Upper lobe of left lung (tissue), 6 donors: ENCODE results near the gene ARVCF. TPM values are rescaled to one million over a fixed set of nuclear protein-coding genes. Genes with fewer than 3 reads are reported as not detected.

Source experiments
- ATAC-seq, 2 donors: fragments of 200-7000 bp; cut with Tn5 transposase; one replicate each; pipeline ENCODE4 v1.9.1; 2022; ENCODE audit warnings: mild to moderate bottlenecking in 2 of 2, moderate library complexity in 2 of 2; ENCODE audit not compliant: low FRiP score in 2 of 2
- DNase-seq, 2 donors: peaks; one replicate each; pipeline ENCODE4 v3.0.0-alpha.2; 2019 to 2020
- H3K27ac ChIP-seq, 4 donors: fragments of 200-600 bp; sonication (generic); one replicate each; pipeline ENCODE4 v1.5.1; 2016 to 2019
- H3K27me3 ChIP-seq, 4 donors: fragments of 200-600 bp; sonication (generic); one replicate each; pipeline ENCODE4 v1.5.1; 2017 to 2019
- H3K36me3 ChIP-seq, 4 donors: fragments of 200-600 bp; sonication (generic); one replicate each; pipeline ENCODE4 v1.5.1; 2016 to 2019
- H3K4me1 ChIP-seq, 4 donors: fragments of 200-600 bp; sonication (generic); one replicate each; pipeline ENCODE4 v1.5.1; 2018 to 2019
- H3K4me3 ChIP-seq, 4 donors: fragments of 200-600 bp; sonication (generic); one replicate each; pipeline ENCODE4 v1.5.1; 2017 to 2019; ENCODE audit warnings: mild to moderate bottlenecking in 2 of 4, moderate library complexity in 1 of 4
- H3K9me3 ChIP-seq, 4 donors: fragments of 200-600 bp; sonication (generic); one replicate each; pipeline ENCODE4 v1.5.1; 2018 to 2019
- CTCF ChIP-seq, 6 experiments: fragments of 450-650 bp in 4 of 6; fragments of 200-600 bp in 2 of 6; sonication (generic) in 2 of 6; IDR thresholded peaks; one replicate each; pipeline ENCODE4 v1.5.1; 2016 to 2019; ENCODE audit warnings: antibody characterized with exemption in 6 of 6
- EP300 ChIP-seq, 4 donors: sonication (generic); formaldehyde crosslinking; IDR thresholded peaks; one replicate each; pipeline ENCODE4 v1.5.1; 2017; ENCODE audit warnings: antibody characterized with exemption in 4 of 4, control low read depth in 2 of 4
- POLR2A ChIP-seq, 4 donors: fragments of 450-650 bp; IDR thresholded peaks; one replicate each; pipeline ENCODE4 v1.5.1; 2016 to 2017; ENCODE audit warnings: antibody characterized with exemption in 4 of 4, mild to moderate bottlenecking in 2 of 4
- POLR2AphosphoS5 ChIP-seq, 2 donors: sonication (generic); formaldehyde crosslinking; IDR thresholded peaks; one replicate each; pipeline ENCODE4 v1.5.1; 2017; ENCODE audit warnings: antibody characterized with exemption in 2 of 2
- WGBS, 2 donors: methylation state at CpG; one replicate each; pipeline ENCODE4 v1.1.5; 2017 to 2018; 5-methylcytosine and 5-hydroxymethylcytosine counted together
- total RNA-seq, 6 donors: library from RNA; depleted of rRNA in 4 of 6; stranded (reverse); fragments of >200 nt in 4 of 6; gene quantifications; one replicate each; pipeline versions ENCODE4 v1.1.0 to v1.2.1, GENCODE V29; 2016 to 2021
- donor health status: DM: no; HTN: no; CAD: no; lungs with moderate emphysema.
- donor health status: DM: no; HTN: yes; CAD: no; lungs with severe emphysema.

The ARVCF gene
- total RNA-seq, 6 donors from 2014 or later = 18.5 to 54.5 (median 22.8) TPM

- H3K9me3 ChIP-seq = no peaks in the 10 kb centered on the region
- whole genome bisulfite sequencing, 2 donors = 97% methylated on average over 15 of the region's 15 CpGs; no CpG with 5 or more reads in 1 of the 2 donors
- no peaks in the 10 kb centered on the region for H3K27me3 ChIP-seq
- peaks cover 13 to 80% (median 62%) of the 10 kb centered on the region in 4 donors for H3K36me3 ChIP-seq
- no peak for DNase-seq
- no peak overlapping the region for H3K27ac ChIP-seq
- TF ChIP-seq CTCF (IDR thresholded peaks at IDR 0.05) (no peak), POLR2AphosphoS5 (IDR thresholded peaks at IDR 0.05) (no peak), EP300 (IDR thresholded peaks at IDR 0.05) (no peak), POLR2A (IDR thresholded peaks at IDR 0.05) (no peak)
- no peak for ATAC-seq
- H3K4me3 ChIP-seq = no peak overlapping the region
- H3K4me1 ChIP-seq = no peaks in the 10 kb centered on the region
Measured at GRCh38 chr22:20055654-20056053, 39.0 kb upstream of the ARVCF start.

- Histone ChIP-seq H3K27ac (no peak overlapping the region), H3K9me3 (no peaks in the 10 kb centered on the region), H3K4me3 (no peak overlapping the region), H3K27me3 (no peaks in the 10 kb centered on the region), H3K36me3 (peaks cover 13 to 78% (median 60%) of the 10 kb centered on the region in 4 donors), H3K4me1 (no peaks in the 10 kb centered on the region)
- no peak for ATAC-seq
- 100% methylated on average over 2 of the region's 2 CpGs for WGBS, 2 donors
- no peak for DNase-seq
- TF ChIP-seq POLR2AphosphoS5 (IDR thresholded peaks at IDR 0.05) (no peak), EP300 (IDR thresholded peaks at IDR 0.05) (no peak), CTCF (IDR thresholded peaks at IDR 0.05) (no peak), POLR2A (IDR thresholded peaks at IDR 0.05) (no peak)
Measured at GRCh38 chr22:20055144-20055543, 38.5 kb upstream of the ARVCF start.

GRCh38 chr22:20054485-20054884, 37.9 kb upstream of the ARVCF start:
- Histone ChIP-seq H3K4me3 (no peak overlapping the region), H3K36me3 (peaks cover 13 to 78% (median 60%) of the 10 kb centered on the region in 4 donors), H3K4me1 (no peaks in the 10 kb centered on the region), H3K27ac (no peak overlapping the region), H3K27me3 (no peaks in the 10 kb centered on the region), H3K9me3 (no peaks in the 10 kb centered on the region)
- ATAC-seq (no peak), DNase-seq (no peak)
- 20 to 88% methylated on average over 1 to 6 of the region's 6 CpGs for WGBS, 2 donors
- TF ChIP-seq POLR2A (IDR thresholded peaks at IDR 0.05) (no peak), CTCF (IDR thresholded peaks at IDR 0.05) (no peak), POLR2AphosphoS5 (IDR thresholded peaks at IDR 0.05) (no peak), EP300 (IDR thresholded peaks at IDR 0.05) (no peak)

GRCh38 chr22:20054034-20054427, 37.4 kb upstream of the ARVCF start:
- no peaks in the 10 kb centered on the region for H3K9me3 ChIP-seq
- no peaks in the 10 kb centered on the region for H3K4me1 ChIP-seq
- H3K4me3 ChIP-seq = no peak overlapping the region
- H3K27me3 ChIP-seq = no peaks in the 10 kb centered on the region
- ATAC-seq (no peak), DNase-seq (no peak)
- H3K36me3 ChIP-seq = peaks cover 13 to 79% (median 60%) of the 10 kb centered on the region in 4 donors
- 90% methylated on average over 12 of the region's 12 CpGs; no CpG with 5 or more reads in 1 of the 2 donors for WGBS, 2 donors
- TF ChIP-seq CTCF (IDR thresholded peaks at IDR 0.05) (no peak), POLR2AphosphoS5 (IDR thresholded peaks at IDR 0.05) (no peak), POLR2A (IDR thresholded peaks at IDR 0.05) (no peak), EP300 (IDR thresholded peaks at IDR 0.05) (no peak)
- no peak overlapping the region for H3K27ac ChIP-seq

GRCh38 chr22:20053407-20054033, 36.9 kb upstream of the ARVCF start:
- peaks cover 13 to 79% (median 63%) of the 10 kb centered on the region in 4 donors for H3K36me3 ChIP-seq
- no peak overlapping the region for H3K27ac ChIP-seq
- WGBS, 2 donors = 82 to 93% methylated on average over 3 to 14 of the region's 14 CpGs
- ATAC-seq (no peak), DNase-seq (no peak)
- no peaks in the 10 kb centered on the region for H3K4me1 ChIP-seq
- H3K27me3 ChIP-seq = no peaks in the 10 kb centered on the region
- H3K4me3 ChIP-seq = no peak overlapping the region
- no peaks in the 10 kb centered on the region for H3K9me3 ChIP-seq
- TF ChIP-seq CTCF (IDR thresholded peaks at IDR 0.05) (no peak), EP300 (IDR thresholded peaks at IDR 0.05) (no peak), POLR2A (IDR thresholded peaks at IDR 0.05) (no peak), POLR2AphosphoS5 (IDR thresholded peaks at IDR 0.05) (no peak)
